HCEC 1CT (cell line): ENCODE data around the gene RTEL1.
"Not testable (repeated sequence)": the region's sequence is repeated elsewhere in the genome, so short reads cannot be mapped to it uniquely, and the experiment has no call there.

Source experiments
- DNase-seq: peaks from one replicate; pipeline ENCODE4 v3.0.0-alpha.2; 2017

Gene RTEL1

DNA sequence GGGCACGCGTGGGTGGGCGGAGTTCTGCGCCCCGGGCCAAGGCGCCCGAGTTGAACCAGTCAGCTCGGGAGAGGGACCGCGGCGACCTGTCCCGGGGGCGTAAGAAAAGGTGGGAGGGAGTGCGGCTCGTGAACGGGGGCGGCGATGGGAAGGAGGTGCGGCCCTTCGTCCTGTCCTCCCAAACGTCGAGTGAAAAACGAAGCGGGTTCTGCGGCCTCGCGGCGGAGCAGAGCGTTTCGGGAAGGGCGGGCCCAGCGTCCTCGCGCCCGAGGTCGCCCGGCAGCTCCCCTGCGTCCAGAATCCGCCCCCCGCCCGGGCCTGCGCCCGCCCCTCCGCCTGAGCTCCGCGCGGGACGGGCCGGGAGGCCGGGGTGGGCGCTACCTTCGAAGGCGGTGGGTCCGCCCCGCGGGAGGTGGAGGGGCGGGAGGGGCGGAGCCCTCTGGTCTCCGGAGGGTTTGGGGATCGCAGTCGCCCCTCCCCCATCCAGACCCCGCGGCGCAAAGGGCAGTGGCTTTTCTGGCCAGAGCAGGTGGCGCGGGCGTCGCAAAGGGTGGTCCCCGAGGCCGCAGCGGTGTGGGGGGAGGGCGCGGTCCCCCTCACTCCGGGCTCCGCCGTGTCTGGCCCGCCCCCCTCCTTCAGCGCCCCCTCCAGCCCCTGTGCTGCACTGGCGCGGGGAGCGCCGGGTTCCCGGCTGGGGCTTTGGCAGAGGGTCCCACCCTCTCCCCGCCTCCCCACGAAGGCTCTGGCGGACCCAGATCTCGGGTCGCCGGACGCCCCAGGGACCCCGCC lies 5.7 kb upstream of the RTEL1 start:
- DNase-seq = no peak

DNA sequence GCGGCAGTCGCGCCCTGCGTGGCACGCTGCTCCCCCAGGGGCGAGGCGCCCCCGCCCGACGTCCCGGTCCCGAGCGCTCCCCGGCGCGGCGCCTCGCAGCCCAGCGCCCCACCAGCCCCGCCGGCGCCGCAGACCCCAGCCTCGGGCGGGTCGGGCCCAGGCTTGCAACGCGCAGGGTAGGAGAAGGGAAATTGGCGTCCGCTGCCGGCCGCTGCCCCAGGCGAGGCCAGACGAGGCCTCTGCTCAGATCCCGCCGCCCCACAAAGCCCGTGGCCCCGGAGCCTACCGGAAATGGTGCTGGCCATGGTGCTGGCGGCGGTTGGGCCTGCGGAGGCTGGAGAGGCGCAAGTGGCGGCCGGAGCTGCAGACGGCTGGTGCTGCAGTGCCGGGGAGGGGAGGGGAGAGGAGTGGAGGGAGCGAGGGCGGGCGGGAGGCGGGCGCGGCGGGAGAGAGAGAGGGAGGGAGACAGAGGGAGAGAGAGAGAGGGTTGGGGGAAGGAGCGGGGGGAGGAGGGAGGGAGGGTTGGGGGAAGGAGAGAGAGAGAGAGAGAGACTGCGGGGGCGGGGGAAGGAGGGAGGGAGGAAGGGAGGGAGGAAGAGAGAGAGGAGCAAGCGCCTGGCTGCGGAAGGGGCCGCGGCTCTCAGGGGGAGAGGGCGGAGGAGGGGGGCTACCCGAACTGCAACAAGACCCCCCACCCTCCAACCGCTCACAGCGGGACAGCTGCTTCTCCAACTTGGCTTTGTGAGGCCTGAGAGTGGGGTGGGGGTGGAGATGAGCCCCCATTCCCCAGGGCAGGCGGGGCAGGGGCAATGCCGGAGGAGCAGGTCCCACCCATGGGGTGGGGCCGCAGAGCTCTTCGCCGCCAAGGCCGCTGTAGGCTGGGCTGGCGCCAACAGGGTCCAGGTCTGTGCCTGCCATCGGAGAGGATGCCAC lies 4.8 kb upstream of the RTEL1 start, which contains the start of gene STMN3:
Gene STMN3 (minus strand): TSS at position 384 of the 933 bp plus-strand sequence. CDS start 79 bp downstream, at position 305.
- DNase-seq = peak; percentile 73

DNA sequence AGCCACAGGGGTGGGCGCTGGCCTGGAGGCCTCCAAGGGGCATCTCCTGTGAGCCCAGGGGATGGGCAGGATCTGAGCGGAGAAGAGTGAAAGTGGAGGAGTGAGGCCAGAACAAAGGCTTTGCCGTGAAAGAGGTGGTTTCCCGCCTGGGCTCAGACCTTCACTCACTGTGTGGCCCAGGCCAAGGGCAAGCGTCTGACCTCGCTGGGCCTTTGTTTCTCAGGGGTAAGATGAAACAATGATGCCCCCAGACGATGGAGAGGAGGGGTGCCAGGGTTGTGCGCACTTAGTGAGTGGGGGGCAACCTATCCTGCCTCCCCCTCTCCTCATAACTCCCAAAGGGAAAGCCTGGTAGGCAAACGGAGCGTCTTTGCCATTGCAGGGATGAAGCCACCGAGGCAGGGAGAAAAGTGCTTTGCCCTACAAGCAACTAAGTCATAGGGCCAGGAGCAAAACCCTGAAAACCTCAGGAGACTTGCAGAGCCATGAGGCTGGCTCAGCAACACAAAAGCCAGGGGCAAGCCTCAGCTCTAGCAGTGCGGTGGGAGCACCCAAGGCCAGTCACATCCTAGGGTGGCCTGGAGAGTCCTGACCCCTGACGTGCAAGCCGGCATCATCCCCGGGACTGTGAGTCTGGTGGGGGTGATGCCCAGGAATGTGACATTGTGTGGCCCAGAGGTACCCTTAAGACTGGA lies 4.0 kb upstream of the RTEL1 start:
- DNase-seq = no peak

GRCh38 chr20:63655249-63655648 lies 2.9 kb upstream of the RTEL1 start:
- no peak for DNase-seq

GRCh38 chr20:63656451-63656850 lies 1.7 kb upstream of the RTEL1 start:
- DNase-seq = no peak

- DNase-seq = no peak
Measured at GRCh38 chr20:63657260-63657936, 714 bp upstream of the RTEL1 start.

DNA sequence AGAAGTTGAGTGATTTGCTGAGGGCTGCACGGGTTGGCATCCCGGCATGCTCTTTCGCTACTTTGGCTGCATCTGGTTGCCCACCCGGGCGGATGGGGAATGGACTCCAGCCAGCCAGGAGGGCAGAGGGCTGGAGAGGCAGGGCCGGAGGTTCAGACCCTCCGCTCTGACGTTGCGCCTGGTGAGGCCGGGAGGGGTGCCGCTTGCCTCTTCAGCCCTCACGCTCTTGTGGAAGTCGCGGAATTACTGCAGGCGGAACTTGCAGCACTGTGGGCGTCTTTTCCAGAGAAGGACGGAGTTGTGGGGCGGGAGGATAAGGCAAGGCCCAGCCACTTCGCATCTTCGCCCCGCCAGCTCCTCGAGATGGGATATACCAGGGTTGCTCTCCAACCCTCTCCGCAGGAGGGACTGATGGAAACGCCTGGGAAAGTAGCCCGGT lies 656 bp downstream of the RTEL1 start:
- peak; percentile 25 for DNase-seq

GRCh38 chr20:63659370-63659769 lies 1.3 kb downstream of the RTEL1 start:
- no peak for DNase-seq

DNA sequence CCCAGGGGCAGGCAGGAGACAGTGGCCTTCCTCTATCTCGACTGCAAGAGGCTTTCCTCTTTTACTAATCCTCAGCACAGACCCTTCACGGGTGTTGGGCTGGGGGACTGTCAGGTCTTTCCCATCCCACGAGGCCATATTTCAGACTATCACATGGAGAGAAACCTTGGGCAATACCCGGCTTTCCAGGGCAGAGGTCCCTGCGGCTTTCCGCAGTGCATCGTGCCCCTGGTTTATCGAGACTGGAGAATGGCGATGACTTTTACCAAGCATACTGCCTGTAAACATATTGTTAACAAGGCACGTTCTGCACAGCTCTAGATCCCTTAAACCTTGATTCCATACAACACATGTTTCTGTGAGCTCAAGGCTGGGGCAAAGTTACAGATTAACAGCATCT lies 2.1 kb downstream of the RTEL1 start:
- DNase-seq = not testable (repeated sequence)

- no peak for DNase-seq
Measured at GRCh38 chr20:63660622-63661021, 2.5 kb downstream of the RTEL1 start.

GRCh38 chr20:63661108-63661507 lies 3.0 kb downstream of the RTEL1 start:
- DNase-seq = no peak

GRCh38 chr20:63661959-63662812 lies 4.1 kb downstream of the RTEL1 start:
- no peak for DNase-seq

DNA sequence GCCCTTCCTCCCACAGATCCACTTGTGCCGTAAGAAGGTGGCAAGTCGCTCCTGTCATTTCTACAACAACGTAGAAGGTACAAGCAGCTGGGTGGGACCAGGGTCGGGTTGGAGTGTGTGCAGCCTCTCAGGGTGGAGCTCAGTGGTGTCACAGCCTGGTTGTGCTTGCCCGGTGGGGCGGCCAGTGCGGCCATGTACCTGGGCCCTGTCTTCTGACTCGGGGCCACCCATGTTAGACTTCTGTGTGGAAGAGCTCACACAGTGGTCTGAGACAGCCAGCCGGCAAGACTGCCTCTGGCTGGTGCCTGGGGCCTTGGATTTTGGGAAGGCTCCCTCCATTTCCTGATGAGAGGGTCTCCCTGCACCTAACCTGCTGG lies 4.7 kb downstream of the RTEL1 start:
- DNase-seq = no peak

- DNase-seq = no peak
Measured at GRCh38 chr20:63663332-63664066, 5.4 kb downstream of the RTEL1 start.

GRCh38 chr20:63664143-63664851 lies 6.2 kb downstream of the RTEL1 start:
- DNase-seq = no peak

GRCh38 chr20:63664861-63665594 lies 6.9 kb downstream of the RTEL1 start:
- DNase-seq = no peak

GRCh38 chr20:63665708-63666107 lies 7.6 kb downstream of the RTEL1 start:
- no peak for DNase-seq

DNA sequence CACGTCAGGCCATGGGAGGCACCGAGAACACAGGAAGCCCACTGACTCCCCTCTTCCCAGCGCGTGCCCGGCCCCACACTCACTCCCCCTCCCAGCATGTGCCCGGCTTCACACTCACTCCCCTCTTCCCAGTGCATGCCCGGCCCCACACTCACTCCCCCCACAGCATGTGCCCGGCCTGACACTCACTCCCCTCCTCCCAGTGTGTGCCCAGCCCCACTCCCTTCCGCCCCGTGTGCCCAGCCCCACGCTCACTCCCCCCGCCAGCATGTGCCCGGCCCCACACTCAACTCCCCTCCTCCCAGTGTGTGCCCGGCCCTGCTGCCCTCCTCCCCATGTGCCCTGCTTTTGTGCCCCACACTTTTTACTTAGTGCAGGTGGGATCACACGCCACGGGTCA lies 9.7 kb downstream of the RTEL1 start:
- no peak for DNase-seq

DNA sequence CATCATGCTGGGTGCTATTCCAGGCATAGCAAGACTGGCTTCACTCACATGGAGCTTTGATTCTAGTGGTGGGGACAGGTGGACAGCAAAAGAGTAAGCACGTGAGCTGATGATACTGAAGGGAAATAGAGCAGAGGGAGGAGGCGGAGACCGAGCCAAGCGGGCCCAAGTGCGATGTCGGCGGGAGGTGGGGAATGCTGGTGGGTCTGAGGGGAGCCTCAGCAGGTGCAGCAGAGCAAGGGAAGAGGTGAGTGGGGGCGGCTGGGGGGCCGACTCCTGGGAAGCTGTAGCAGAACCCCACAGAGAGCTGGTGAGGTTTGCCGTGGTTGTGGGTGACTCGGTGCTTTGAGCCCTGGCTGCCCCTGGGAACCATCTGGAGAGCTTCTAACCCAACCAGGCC lies 10.2 kb downstream of the RTEL1 start:
- no peak for DNase-seq
